HepG2 (cell line): ENCODE results near the gene NPDC1. TPM values are rescaled to one million over a fixed set of nuclear protein-coding genes. Genes with fewer than 3 reads are reported as not detected.

ENCODE experiments used
- AKAP8 ChIP-seq: sonication (generic); formaldehyde crosslinking; IDR thresholded peaks from 2 replicates; pipeline ENCODE4 v1.5.1; 2020; ENCODE audit warnings: mild to moderate bottlenecking, missing genetic modification reagents
- CBX5 ChIP-seq: sonication (generic); formaldehyde crosslinking; IDR thresholded peaks from 2 replicates; pipeline ENCODE4 v1.4.0; 2020; ENCODE audit warnings: missing genetic modification reagents, borderline replicate concordance
- DMAP1 ChIP-seq: IDR thresholded peaks from 2 replicates; pipeline ENCODE4 v1.6.1; 2016
- FOXK1 ChIP-seq: sonication (generic); formaldehyde crosslinking; IDR thresholded peaks from 2 replicates; pipeline ENCODE4 v1.4.0; 2020; ENCODE audit warnings: low read depth, missing genetic modification reagents, borderline replicate concordance
- GATA4 ChIP-seq: sonication (generic); IDR thresholded peaks from 2 replicates; pipeline ENCODE4 v1.6.1; 2016; ENCODE audit warnings: antibody characterized with exemption, low read depth, borderline replicate concordance
- JUNB ChIP-seq: sonication (generic); formaldehyde crosslinking; IDR thresholded peaks from 2 replicates; pipeline ENCODE4 v1.8.0; 2022; ENCODE audit warnings: missing genetic modification reagents, mild to moderate bottlenecking, borderline replicate concordance
- MATR3 ChIP-seq: sonication (generic); formaldehyde crosslinking; IDR thresholded peaks from 2 replicates; pipeline ENCODE4 v1.4.0; 2020; ENCODE audit warnings: missing genetic modification reagents
- MIXL1 ChIP-seq: IDR thresholded peaks from 2 replicates; pipeline ENCODE4 v1.6.1; 2016
- NR2F1 ChIP-seq, 2 experiments: fragments of 450-650 bp in 1 of 2; formaldehyde crosslinking in 1 of 2; IDR thresholded peaks; 2 replicates each; pipeline versions ENCODE4 v1.5.0 to v1.6.1; 2016 to 2020; ENCODE audit warnings: mild to moderate bottlenecking in 1 of 2, missing compliant biosample characterization in 1 of 2, missing genetic modification reagents in 1 of 2, moderate library complexity in 1 of 2
- RAD21 ChIP-seq: fragments of 450-650 bp; formaldehyde crosslinking; IDR thresholded peaks from 2 replicates; pipeline ENCODE4 v1.5.0; 2020; ENCODE audit warnings: mild to moderate bottlenecking
- SIN3A ChIP-seq: IDR thresholded peaks from 2 replicates; pipeline ENCODE4 v1.6.1; 2011; ENCODE audit warnings: low read depth, mild to moderate bottlenecking, control low read depth, low read length, borderline replicate concordance
- TP53 ChIP-seq: sonication (generic); formaldehyde crosslinking; conservative IDR thresholded peaks from 2 replicates; pipeline ENCODE4 v1.4.0; 2020; ENCODE audit warnings: missing genetic modification reagents
- ZBTB1 ChIP-seq: sonication (generic); formaldehyde crosslinking; IDR thresholded peaks from 2 replicates; pipeline ENCODE4 v1.4.0; 2020; ENCODE audit warnings: missing genetic modification reagents, borderline replicate concordance
- ZC3H13 ChIP-seq: sonication (generic); formaldehyde crosslinking; IDR thresholded peaks from 2 replicates; pipeline ENCODE4 v1.8.1; 2023; ENCODE audit warnings: mild to moderate bottlenecking, missing genetic modification reagents, moderate library complexity
- ZNF17 ChIP-seq: sonication (generic); formaldehyde crosslinking; IDR thresholded peaks from 2 replicates; pipeline ENCODE4 v1.5.0; 2020; ENCODE audit warnings: mild to moderate bottlenecking, missing genetic modification reagents
- ZNF543 ChIP-seq: sonication (generic); formaldehyde crosslinking; IDR thresholded peaks from 2 replicates; pipeline ENCODE4 v1.4.0; 2020; ENCODE audit warnings: mild to moderate bottlenecking, missing genetic modification reagents
- polyA plus RNA-seq, 8 experiments: library from polyadenylated mRNA; depleted of rRNA in 3 of 8; stranded (reverse) in 7 of 8; unstranded in 1 of 8; fragments of >200 nt; fragmentation: Illumina TruSeq in 4 of 8; extraction: Trizol in 4 of 8; gene quantifications; 2 replicates each; pipeline versions ENCODE4 v1.2.1 to v1.2.3, GENCODE V29; 2011 to 2016; ENCODE audit warnings: low read depth in 4 of 8, missing spikeins in 1 of 8, mixed read lengths in 1 of 8; ENCODE audit not compliant: insufficient read depth in 1 of 8
- total RNA-seq, 5 experiments: library from RNA; depleted of rRNA; stranded (reverse); fragments of >200 nt; fragmentation: Illumina TruSeq; extraction: Trizol; gene quantifications; 2 replicates each; pipeline ENCODE4 v1.2.3, GENCODE V29; 2016; ENCODE audit warnings: low read depth in 1 of 5
- TF ChIP-seq, protein P1 (sequence below): sonication (generic); formaldehyde crosslinking; IDR thresholded peaks from 2 replicates; pipeline ENCODE4 v1.5.0; 2020; ENCODE audit warnings: mild to moderate bottlenecking, missing genetic modification reagents
- TF ChIP-seq, protein P2 (sequence below): IDR thresholded peaks from 2 replicates; pipeline ENCODE4 v1.6.1; 2018; ENCODE audit warnings: missing genetic modification reagents
- TF ChIP-seq, protein P3 (sequence below): sonication (generic); IDR thresholded peaks from 2 replicates; pipeline ENCODE4 v1.6.1; 2016; ENCODE audit warnings: low read depth, borderline replicate concordance
- TF ChIP-seq, protein P4 (sequence below): sonication (generic); formaldehyde crosslinking; IDR thresholded peaks from 2 replicates; pipeline ENCODE4 v1.9.0; 2022; ENCODE audit warnings: low read depth, missing genetic modification reagents
- TF ChIP-seq, protein P5 (sequence below): IDR thresholded peaks from 2 replicates; pipeline ENCODE4 v1.6.1; 2016
- TF ChIP-seq, protein P6 (sequence below): IDR thresholded peaks from 2 replicates; pipeline ENCODE4 v1.6.1; 2016; ENCODE audit warnings: low read depth

NPDC1 gene
- total and polyA plus RNA-seq, 2 of the 13 experiments (the other 11 are each of a cell fraction or from before 2014, with no cell fraction given), result 0.84 to 5.4 TPM

DNA sequence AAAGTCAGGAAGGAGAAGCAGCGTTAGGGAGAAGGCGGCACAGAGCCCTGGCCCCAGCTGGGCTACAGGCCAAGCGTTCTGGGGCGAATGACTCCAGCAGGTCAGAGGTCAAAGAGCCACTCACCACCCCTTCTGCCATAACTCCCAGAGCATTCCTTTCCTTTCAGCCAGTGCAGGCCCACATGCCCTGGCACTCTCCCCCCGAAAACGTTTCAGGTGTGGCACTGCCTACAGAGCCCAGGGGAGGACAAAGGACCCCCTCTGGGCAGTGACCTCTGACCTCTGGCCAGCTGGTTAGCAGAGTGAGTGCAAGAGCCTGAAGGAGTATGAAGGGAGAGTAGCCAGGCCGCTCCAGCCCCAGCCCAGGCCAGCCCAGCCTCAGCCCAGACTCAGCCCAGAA is 22.8 kb downstream of the NPDC1 start (continued):
- TF ChIP-seq, protein P1, sequence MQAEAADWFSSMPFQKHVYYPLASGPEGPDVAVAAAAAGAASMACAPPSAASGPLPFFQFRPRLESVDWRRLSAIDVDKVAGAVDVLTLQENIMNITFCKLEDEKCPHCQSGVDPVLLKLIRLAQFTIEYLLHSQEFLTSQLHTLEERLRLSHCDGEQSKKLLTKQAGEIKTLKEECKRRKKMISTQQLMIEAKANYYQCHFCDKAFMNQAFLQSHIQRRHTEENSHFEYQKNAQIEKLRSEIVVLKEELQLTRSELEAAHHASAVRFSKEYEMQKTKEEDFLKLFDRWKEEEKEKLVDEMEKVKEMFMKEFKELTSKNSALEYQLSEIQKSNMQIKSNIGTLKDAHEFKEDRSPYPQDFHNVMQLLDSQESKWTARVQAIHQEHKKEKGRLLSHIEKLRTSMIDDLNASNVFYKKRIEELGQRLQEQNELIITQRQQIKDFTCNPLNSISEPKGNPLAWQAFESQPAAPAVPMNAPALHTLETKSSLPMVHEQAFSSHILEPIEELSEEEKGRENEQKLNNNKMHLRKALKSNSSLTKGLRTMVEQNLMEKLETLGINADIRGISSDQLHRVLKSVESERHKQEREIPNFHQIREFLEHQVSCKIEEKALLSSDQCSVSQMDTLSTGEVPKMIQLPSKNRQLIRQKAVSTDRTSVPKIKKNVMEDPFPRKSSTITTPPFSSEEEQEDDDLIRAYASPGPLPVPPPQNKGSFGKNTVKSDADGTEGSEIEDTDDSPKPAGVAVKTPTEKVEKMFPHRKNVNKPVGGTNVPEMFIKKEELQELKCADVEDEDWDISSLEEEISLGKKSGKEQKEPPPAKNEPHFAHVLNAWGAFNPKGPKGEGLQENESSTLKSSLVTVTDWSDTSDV (CRISPR knock-in tag), result no peak
- TF ChIP-seq ZC3H13 (no peak), TP53 (CRISPR knock-in tag) (no peak), FOXK1 (no peak), ZNF543 (CRISPR knock-in tag) (no peak), MIXL1 (CRISPR knock-in tag) (no peak), NR2F1 (CRISPR knock-in tag; IDR thresholded peaks at IDR 0.05) (peak; percentile 63 to 93; a peak in 3 of 4 replicates), ZBTB1 (CRISPR knock-in tag) (no peak), JUNB (no peak), DMAP1 (CRISPR knock-in tag) (no peak), GATA4 (no peak), MATR3 (CRISPR knock-in tag) (no peak), CBX5 (no peak), RAD21 (CRISPR knock-in tag) (no peak), ZNF17 (no peak), AKAP8 (no peak), SIN3A (no peak)
- TF ChIP-seq, protein P2, sequence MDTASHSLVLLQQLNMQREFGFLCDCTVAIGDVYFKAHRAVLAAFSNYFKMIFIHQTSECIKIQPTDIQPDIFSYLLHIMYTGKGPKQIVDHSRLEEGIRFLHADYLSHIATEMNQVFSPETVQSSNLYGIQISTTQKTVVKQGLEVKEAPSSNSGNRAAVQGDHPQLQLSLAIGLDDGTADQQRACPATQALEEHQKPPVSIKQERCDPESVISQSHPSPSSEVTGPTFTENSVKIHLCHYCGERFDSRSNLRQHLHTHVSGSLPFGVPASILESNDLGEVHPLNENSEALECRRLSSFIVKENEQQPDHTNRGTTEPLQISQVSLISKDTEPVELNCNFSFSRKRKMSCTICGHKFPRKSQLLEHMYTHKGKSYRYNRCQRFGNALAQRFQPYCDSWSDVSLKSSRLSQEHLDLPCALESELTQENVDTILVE (CRISPR knock-in tag), result no peak
- TF ChIP-seq, protein P3, sequence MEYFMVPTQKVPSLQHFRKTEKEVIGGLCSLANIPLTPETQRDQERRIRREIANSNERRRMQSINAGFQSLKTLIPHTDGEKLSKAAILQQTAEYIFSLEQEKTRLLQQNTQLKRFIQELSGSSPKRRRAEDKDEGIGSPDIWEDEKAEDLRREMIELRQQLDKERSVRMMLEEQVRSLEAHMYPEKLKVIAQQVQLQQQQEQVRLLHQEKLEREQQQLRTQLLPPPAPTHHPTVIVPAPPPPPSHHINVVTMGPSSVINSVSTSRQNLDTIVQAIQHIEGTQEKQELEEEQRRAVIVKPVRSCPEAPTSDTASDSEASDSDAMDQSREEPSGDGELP, result peak; percentile 74
- TF ChIP-seq, protein P4, sequence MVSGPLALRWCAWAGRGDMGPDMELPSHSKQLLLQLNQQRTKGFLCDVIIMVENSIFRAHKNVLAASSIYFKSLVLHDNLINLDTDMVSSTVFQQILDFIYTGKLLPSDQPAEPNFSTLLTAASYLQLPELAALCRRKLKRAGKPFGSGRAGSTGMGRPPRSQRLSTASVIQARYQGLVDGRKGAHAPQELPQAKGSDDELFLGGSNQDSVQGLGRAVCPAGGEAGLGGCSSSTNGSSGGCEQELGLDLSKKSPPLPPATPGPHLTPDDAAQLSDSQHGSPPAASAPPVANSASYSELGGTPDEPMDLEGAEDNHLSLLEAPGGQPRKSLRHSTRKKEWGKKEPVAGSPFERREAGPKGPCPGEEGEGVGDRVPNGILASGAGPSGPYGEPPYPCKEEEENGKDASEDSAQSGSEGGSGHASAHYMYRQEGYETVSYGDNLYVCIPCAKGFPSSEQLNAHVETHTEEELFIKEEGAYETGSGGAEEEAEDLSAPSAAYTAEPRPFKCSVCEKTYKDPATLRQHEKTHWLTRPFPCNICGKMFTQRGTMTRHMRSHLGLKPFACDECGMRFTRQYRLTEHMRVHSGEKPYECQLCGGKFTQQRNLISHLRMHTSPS (CRISPR knock-in tag), result peak; percentile 31; the same call in 1 of the 2 replicates
- TF ChIP-seq, protein P5, sequence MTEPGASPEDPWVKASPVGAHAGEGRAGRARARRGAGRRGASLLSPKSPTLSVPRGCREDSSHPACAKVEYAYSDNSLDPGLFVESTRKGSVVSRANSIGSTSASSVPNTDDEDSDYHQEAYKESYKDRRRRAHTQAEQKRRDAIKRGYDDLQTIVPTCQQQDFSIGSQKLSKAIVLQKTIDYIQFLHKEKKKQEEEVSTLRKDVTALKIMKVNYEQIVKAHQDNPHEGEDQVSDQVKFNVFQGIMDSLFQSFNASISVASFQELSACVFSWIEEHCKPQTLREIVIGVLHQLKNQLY (CRISPR knock-in tag), result no peak
- TF ChIP-seq, protein P6, sequence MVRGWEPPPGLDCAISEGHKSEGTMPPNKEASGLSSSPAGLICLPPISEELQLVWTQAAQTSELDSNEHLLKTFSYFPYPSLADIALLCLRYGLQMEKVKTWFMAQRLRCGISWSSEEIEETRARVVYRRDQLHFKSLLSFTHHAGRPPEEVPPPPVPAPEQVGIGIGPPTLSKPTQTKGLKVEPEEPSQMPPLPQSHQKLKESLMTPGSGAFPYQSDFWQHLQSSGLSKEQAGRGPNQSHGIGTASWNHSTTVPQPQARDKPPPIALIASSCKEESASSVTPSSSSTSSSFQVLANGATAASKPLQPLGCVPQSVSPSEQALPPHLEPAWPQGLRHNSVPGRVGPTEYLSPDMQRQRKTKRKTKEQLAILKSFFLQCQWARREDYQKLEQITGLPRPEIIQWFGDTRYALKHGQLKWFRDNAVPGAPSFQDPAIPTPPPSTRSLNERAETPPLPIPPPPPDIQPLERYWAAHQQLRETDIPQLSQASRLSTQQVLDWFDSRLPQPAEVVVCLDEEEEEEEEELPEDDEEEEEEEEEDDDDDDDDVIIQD (CRISPR knock-in tag), result no peak
